ENCODE data around the gene GTSF1L.

- TF ChIP-seq CTCF (IDR thresholded peaks at IDR 0.05; ENCODE audit: low read depth, low read length) (no peak), POLR2A (IDR thresholded peaks at IDR 0.05; ENCODE audit: extremely low read depth, insufficient read length) (no peak)
Observed at GRCh38 chr20:43726333-43726732, 469 bp downstream of the GTSF1L start.

Measured in NB4 (cell line).